Uterus (tissue), 4 donors: ENCODE results near the gene ARID1B. TPM values are rescaled to one million over a fixed set of nuclear protein-coding genes. Genes with fewer than 3 reads are reported as not detected.

Experiments used
- DNase-seq, 2 donors: peaks; one replicate each; pipeline ENCODE4 v3.0.0-alpha.2; 2019 to 2020
- H3K27ac ChIP-seq, 2 donors: fragments of 200-600 bp; sonication (generic); 1 replicate in 1 of 2; 2 replicates in 1 of 2; pipeline ENCODE4 v1.5.1; 2016 to 2018
- H3K27me3 ChIP-seq, 2 donors: fragments of 200-600 bp; sonication (generic); one replicate each; pipeline ENCODE4 v1.5.1; 2018 to 2019; ENCODE audit warnings: control low read depth in 1 of 2
- H3K36me3 ChIP-seq, 2 donors: fragments of 200-600 bp; sonication (generic); one replicate each; pipeline ENCODE4 v1.5.1; 2019; ENCODE audit warnings: control low read depth in 1 of 2
- H3K4me1 ChIP-seq, 2 donors: fragments of 200-600 bp; sonication (generic); one replicate each; pipeline ENCODE4 v1.5.1; 2018 to 2019; ENCODE audit warnings: control low read depth in 1 of 2
- H3K4me3 ChIP-seq, 2 donors: fragments of 200-600 bp; sonication (generic); 1 replicate in 1 of 2; 2 replicates in 1 of 2; pipeline ENCODE4 v1.5.1; 2018 to 2019; ENCODE audit warnings: mild to moderate bottlenecking in 1 of 2
- H3K9me3 ChIP-seq, 2 donors: fragments of 200-600 bp; sonication (generic); one replicate each; pipeline ENCODE4 v1.5.1; 2019; ENCODE audit warnings: control low read depth in 1 of 2
- CTCF ChIP-seq, 4 experiments: fragments of 200-600 bp in 2 of 4; fragments of 450-650 bp in 2 of 4; sonication (generic) in 2 of 4; IDR thresholded peaks; one replicate each; pipeline ENCODE4 v1.5.1; 2016 to 2019; ENCODE audit warnings: antibody characterized with exemption in 4 of 4, mild to moderate bottlenecking in 2 of 4, moderate library complexity in 1 of 4
- POLR2A ChIP-seq, 2 donors: fragments of 450-650 bp; IDR thresholded peaks; one replicate each; pipeline ENCODE4 v1.6.1; 2016; ENCODE audit warnings: antibody characterized with exemption in 2 of 2, mild to moderate bottlenecking in 1 of 2, moderate library complexity in 1 of 2
- intact Hi-C: fragments of 100-400 bp; cut with DNase I; formaldehyde crosslinking; loops from one replicate; pipeline ENCODE4 v1.15.1; 2023; ENCODE audit warnings: low total_unique reads
- total RNA-seq, 4 donors: library from RNA; depleted of rRNA in 3 of 4; stranded (reverse); fragments of >200 nt in 3 of 4; gene quantifications; one replicate each; pipeline versions ENCODE4 v1.1.0 to v1.2.4, GENCODE V29; 2014 to 2023
- donor health status: DM: yes; HTN: yes; CAD: no.

ARID1B gene
- total RNA-seq, 4 donors from 2014 or later: 63.8 to 198 (median 125) TPM

- H3K9me3 ChIP-seq: no peaks in the 10 kb centered on the region
- H3K27me3 ChIP-seq: no peaks in the 10 kb centered on the region
- intact Hi-C loops: no loop called here
- H3K4me1 ChIP-seq: no peaks in the 10 kb centered on the region
- TF ChIP-seq POLR2A (IDR thresholded peaks at IDR 0.05): no peak
- TF ChIP-seq CTCF (IDR thresholded peaks at IDR 0.05): no peak
- H3K27ac ChIP-seq: no peak overlapping the region
- H3K36me3 ChIP-seq: no peaks in the 10 kb centered on the region
- H3K4me3 ChIP-seq: no peak overlapping the region
- no peak for DNase-seq
Measured at GRCh38 chr6:157119502-157120027, 342.4 kb downstream of the ARID1B start.

GRCh38 chr6:157120534-157121232 is 343.5 kb downstream of the ARID1B start:
- TF ChIP-seq POLR2A (IDR thresholded peaks at IDR 0.05): no peak
- no peak for TF ChIP-seq CTCF (IDR thresholded peaks at IDR 0.05)
- no peak overlapping the region for H3K4me3 ChIP-seq
- no peaks in the 10 kb centered on the region for H3K9me3 ChIP-seq
- no peak for DNase-seq
- H3K27ac ChIP-seq: no peak overlapping the region
- H3K27me3 ChIP-seq: no peaks in the 10 kb centered on the region
- no peaks in the 10 kb centered on the region for H3K4me1 ChIP-seq
- H3K36me3 ChIP-seq: no peaks in the 10 kb centered on the region
- intact Hi-C loops: no loop called here

- H3K36me3 ChIP-seq: no peaks in the 10 kb centered on the region
- no peak overlapping the region for H3K27ac ChIP-seq
- H3K4me1 ChIP-seq: no peaks in the 10 kb centered on the region
- H3K27me3 ChIP-seq: no peaks in the 10 kb centered on the region
- TF ChIP-seq CTCF (IDR thresholded peaks at IDR 0.05) (no peak), POLR2A (IDR thresholded peaks at IDR 0.05) (no peak)
- H3K9me3 ChIP-seq: no peaks in the 10 kb centered on the region
- no peak overlapping the region for H3K4me3 ChIP-seq
- DNase-seq: no peak
- intact Hi-C loops: no loop called here
Measured at GRCh38 chr6:157121897-157122296, 344.7 kb downstream of the ARID1B start.

- Histone ChIP-seq H3K27ac (no peak overlapping the region), H3K9me3 (no peaks in the 10 kb centered on the region), H3K27me3 (no peaks in the 10 kb centered on the region), H3K36me3 (no peaks in the 10 kb centered on the region), H3K4me1 (no peaks in the 10 kb centered on the region), H3K4me3 (no peak overlapping the region)
- intact Hi-C loops: no loop called here
- no peak for DNase-seq
- TF ChIP-seq CTCF (IDR thresholded peaks at IDR 0.05) (no peak), POLR2A (IDR thresholded peaks at IDR 0.05) (no peak)
Measured at GRCh38 chr6:157123234-157123633, 346.1 kb downstream of the ARID1B start.

- Histone ChIP-seq H3K4me1 (no peaks in the 10 kb centered on the region), H3K4me3 (no peak overlapping the region), H3K27me3 (no peaks in the 10 kb centered on the region), H3K9me3 (no peaks in the 10 kb centered on the region), H3K27ac (no peak overlapping the region), H3K36me3 (no peaks in the 10 kb centered on the region)
- no peak for DNase-seq
- intact Hi-C loops: no loop called here
- no peak for TF ChIP-seq POLR2A (IDR thresholded peaks at IDR 0.05)
- no peak for TF ChIP-seq CTCF (IDR thresholded peaks at IDR 0.05)
Measured at GRCh38 chr6:157124485-157125254, 347.5 kb downstream of the ARID1B start.
